H9 (cell line): ENCODE results near the gene SLC25A40. TPM values are rescaled to one million over a fixed set of nuclear protein-coding genes. Genes with fewer than 3 reads are reported as not detected.

Source experiments
- DNase-seq: peaks from one replicate; pipeline ENCODE4 v3.0.0-alpha.2; 2017
- H2AFZ ChIP-seq: one replicate; pipeline ENCODE4 v1.6.1; 2013; ENCODE audit warnings: mild to moderate bottlenecking, low read length, control low read depth, moderate library complexity
- H2AK5ac ChIP-seq: 2 replicates; pipeline ENCODE4 v1.6.1; 2013; ENCODE audit warnings: low read length, control low read depth, mixed read lengths; ENCODE audit not compliant: insufficient read length
- H2BK120ac ChIP-seq: one replicate; pipeline ENCODE4 v1.6.1; 2013; ENCODE audit warnings: low read depth, mild to moderate bottlenecking, low read length, control low read depth, inconsistent platforms; ENCODE audit not compliant: poor library complexity, severe bottlenecking
- H2BK12ac ChIP-seq: 2 replicates; pipeline ENCODE4 v1.6.1; 2013; ENCODE audit warnings: low read length, control low read depth, mixed read lengths, low read depth; ENCODE audit not compliant: insufficient read length
- H2BK15ac ChIP-seq: 2 replicates; pipeline ENCODE4 v1.6.1; 2013; ENCODE audit warnings: low read depth, low read length, control low read depth
- H2BK20ac ChIP-seq: one replicate; pipeline ENCODE4 v1.6.1; 2013; ENCODE audit warnings: low read depth, mild to moderate bottlenecking, low read length, control low read depth, inconsistent platforms; ENCODE audit not compliant: poor library complexity, severe bottlenecking
- H2BK5ac ChIP-seq: 2 replicates; pipeline ENCODE4 v1.6.1; 2013; ENCODE audit warnings: low read length, control low read depth, mixed read lengths; ENCODE audit not compliant: insufficient read length
- H3K14ac ChIP-seq: 2 replicates; pipeline ENCODE4 v1.6.1; 2013; ENCODE audit warnings: low read length, control low read depth; ENCODE audit not compliant: insufficient read depth
- H3K18ac ChIP-seq: 2 replicates; pipeline ENCODE4 v1.6.1; 2013; ENCODE audit warnings: low read depth, mild to moderate bottlenecking, mixed read lengths, low read length, control low read depth; ENCODE audit not compliant: insufficient read length
- H3K23ac ChIP-seq: 2 replicates; pipeline ENCODE4 v1.6.1; 2013; ENCODE audit warnings: low read length, control low read depth, mixed read lengths, low read depth; ENCODE audit not compliant: insufficient read length
- H3K23me2 ChIP-seq: 2 replicates; pipeline ENCODE4 v1.6.1; 2013; ENCODE audit warnings: low read depth, mild to moderate bottlenecking, mixed read lengths, low read length, control low read depth; ENCODE audit not compliant: insufficient read length, poor library complexity, severe bottlenecking
- H3K27ac ChIP-seq: 2 replicates; pipeline ENCODE4 v1.5.1; 2013; ENCODE audit warnings: low read length, control low read depth, mixed read lengths, low read depth; ENCODE audit not compliant: insufficient read length
- H3K27me3 ChIP-seq: 2 replicates; pipeline ENCODE4 v1.6.1; 2013; ENCODE audit warnings: low read length, control low read depth, inconsistent platforms; ENCODE audit not compliant: insufficient read depth
- H3K4ac ChIP-seq: 2 replicates; pipeline ENCODE4 v1.6.1; 2013; ENCODE audit warnings: low read depth, mild to moderate bottlenecking, control low read depth, inconsistent platforms, low read length, moderate library complexity
- H3K4me1 ChIP-seq: 2 replicates; pipeline ENCODE4 v1.6.1; 2013; ENCODE audit warnings: low read length, control low read depth, inconsistent platforms; ENCODE audit not compliant: insufficient read depth
- H3K4me2 ChIP-seq: 2 replicates; pipeline ENCODE4 v1.6.1; 2013; ENCODE audit warnings: low read length, control low read depth, mixed read lengths; ENCODE audit not compliant: insufficient read length, insufficient read depth
- H3K56ac ChIP-seq: 2 replicates; pipeline ENCODE4 v1.6.1; 2013; ENCODE audit warnings: low read depth, mild to moderate bottlenecking, mixed read lengths, low read length, control low read depth; ENCODE audit not compliant: insufficient read length
- H3K79me1 ChIP-seq: 2 replicates; pipeline ENCODE4 v1.6.1; 2013; ENCODE audit warnings: low read depth, mild to moderate bottlenecking, moderate library complexity, low read length, control low read depth, inconsistent platforms; ENCODE audit not compliant: insufficient read depth, poor library complexity, severe bottlenecking
- H3K79me2 ChIP-seq: 2 replicates; pipeline ENCODE4 v1.6.1; 2013; ENCODE audit warnings: low read length, control low read depth, inconsistent platforms; ENCODE audit not compliant: insufficient read depth
- H3K9ac ChIP-seq: 2 replicates; pipeline ENCODE4 v1.6.1; 2013; ENCODE audit warnings: low read length, control low read depth, mixed read lengths; ENCODE audit not compliant: insufficient read length; ENCODE audit errors: extremely low read depth
- H3K9me3 ChIP-seq: one replicate; pipeline ENCODE4 v1.6.1; 2013; ENCODE audit warnings: low read depth, low read length, inconsistent platforms; ENCODE audit not compliant: control insufficient read depth
- H3T11ph ChIP-seq: one replicate; pipeline ENCODE4 v1.6.1; 2013; ENCODE audit warnings: mild to moderate bottlenecking, low read length, control low read depth, inconsistent platforms
- H4K20me1 ChIP-seq: one replicate; pipeline ENCODE4 v1.6.1; 2013; ENCODE audit not compliant: control insufficient read depth, insufficient read length, insufficient read depth
- H4K5ac ChIP-seq: 2 replicates; pipeline ENCODE4 v1.6.1; 2013; ENCODE audit warnings: low read depth, mild to moderate bottlenecking, mixed read lengths, low read length, control low read depth; ENCODE audit not compliant: insufficient read length
- H4K8ac ChIP-seq: replicated peaks from 2 replicates; pipeline ENCODE4 v1.6.1; 2013; ENCODE audit warnings: low read length, control low read depth, mixed read lengths, low read depth; ENCODE audit not compliant: insufficient read length
- H4K91ac ChIP-seq: 2 replicates; pipeline ENCODE4 v1.6.1; 2013; ENCODE audit warnings: low read depth, mild to moderate bottlenecking, moderate library complexity, mixed read lengths, low read length, control low read depth; ENCODE audit not compliant: insufficient read length
- H3K27ac Mint-ChIP-seq, 3 experiments: 2 replicates in 2 of 3; 3 replicates in 1 of 3; pipeline ENCODE4 v1.8.0; 2020 to 2021; ENCODE audit warnings: mixed read lengths in 3 of 3, mild to moderate bottlenecking in 1 of 3, moderate library complexity in 1 of 3
- H3K27me3 Mint-ChIP-seq: 2 replicates; pipeline ENCODE4 v1.8.0; 2021; ENCODE audit warnings: low read depth, mild to moderate bottlenecking, moderate library complexity, mixed read lengths
- H3K36me3 Mint-ChIP-seq, 3 experiments: 2 replicates in 2 of 3; 3 replicates in 1 of 3; pipeline ENCODE4 v1.8.0; 2020 to 2021; ENCODE audit warnings: low read depth in 3 of 3, mixed read lengths in 3 of 3; ENCODE audit not compliant: insufficient read depth in 1 of 3
- H3K4me1 Mint-ChIP-seq, 2 experiments: 2 replicates each; pipeline ENCODE4 v1.8.0; 2020; ENCODE audit warnings: mixed read lengths in 2 of 2
- H3K4me3 Mint-ChIP-seq, 2 experiments: 2 replicates in 1 of 2; 3 replicates in 1 of 2; pipeline ENCODE4 v1.8.0; 2020 to 2021; ENCODE audit warnings: mild to moderate bottlenecking in 2 of 2, mixed read lengths in 2 of 2, moderate library complexity in 1 of 2
- H3K9me3 Mint-ChIP-seq, 2 experiments: 2 replicates in 1 of 2; 3 replicates in 1 of 2; pipeline ENCODE4 v1.8.0; 2020; ENCODE audit warnings: mild to moderate bottlenecking in 2 of 2, mixed read lengths in 2 of 2, moderate library complexity in 1 of 2
- WGBS: extraction: QIAGEN DNeasy Blood & Tissue Kit; methylation state at CpG from one replicate; pipeline ENCODE4 v1.1.7; 2013; ENCODE audit warnings: missing lambda C conversion rate, low lambda C conversion rate, mixed read lengths; ENCODE audit not compliant: insufficient read length; ENCODE audit errors: extremely low coverage; 5-methylcytosine and 5-hydroxymethylcytosine counted together
- total RNA-seq: library from RNA; stranded (reverse); gene quantifications from 2 replicates; pipeline ENCODE4 v1.2.1, GENCODE V29; 2021
- TF ChIP-seq, protein P1 (sequence below): fragments of 200-600 bp; sonication (generic); conservative IDR thresholded peaks from 3 replicates; pipeline ENCODE4 v1.8.0; 2021; ENCODE audit warnings: antibody characterized with exemption, mild to moderate bottlenecking

Gene SLC25A40
- total RNA-seq, 1 experiment from 2014 or later, result 10.4 TPM

DNA sequence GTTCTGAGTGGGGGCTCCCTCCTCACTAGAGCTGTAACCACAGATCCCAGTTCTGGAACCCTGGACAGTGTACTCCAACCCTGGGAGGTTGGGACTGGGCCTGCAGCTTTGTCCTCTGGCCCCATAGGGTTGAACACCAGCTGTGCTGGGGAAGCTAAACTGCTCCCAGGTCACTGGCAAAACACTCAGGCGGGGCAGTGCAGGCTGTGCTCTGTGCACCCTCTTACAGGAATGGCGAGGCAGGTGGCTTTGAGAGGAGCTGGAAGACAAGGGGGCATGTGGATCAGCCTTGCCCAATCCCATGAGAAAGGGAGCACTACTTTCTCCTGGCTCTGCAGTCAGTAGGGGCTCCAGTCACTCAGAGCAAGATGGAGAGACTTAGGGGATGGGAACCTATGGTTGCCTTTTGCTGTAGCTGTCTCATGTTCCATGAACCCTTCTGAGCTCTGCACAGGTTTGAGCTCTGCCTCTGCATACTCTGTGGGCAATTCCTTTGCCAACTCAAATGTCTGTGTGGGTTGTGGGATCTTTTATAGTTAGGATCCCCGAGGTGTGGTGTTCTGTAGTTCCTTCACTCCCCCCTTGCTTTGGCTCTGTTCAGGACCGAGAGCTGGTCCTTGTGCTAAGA is 90.7 kb downstream of the SLC25A40 start:
- Histone ChIP-seq H2AFZ (no peak overlapping the region), H4K5ac (no peak overlapping the region), H3K56ac (no peak overlapping the region), H3K27ac (no peak overlapping the region), H3K4me2 (no peak overlapping the region), H2BK120ac (no peak overlapping the region), H2BK12ac (no peak overlapping the region), H2BK20ac (no peak overlapping the region), H2BK5ac (no peak overlapping the region), H3K18ac (no peak overlapping the region), H3K4ac (no peak overlapping the region), H3K9me3 (no peaks in the 10 kb centered on the region), H3K79me1 (no peaks in the 10 kb centered on the region), H3K79me2 (no peaks in the 10 kb centered on the region), H3K14ac (no peak overlapping the region), H3T11ph (no peak overlapping the region), H3K4me1 (no peaks in the 10 kb centered on the region), H4K20me1 (no peaks in the 10 kb centered on the region), H2BK15ac (no peak overlapping the region), H2AK5ac (no peak overlapping the region), H3K9ac (no peak overlapping the region), H3K23ac (no peak overlapping the region), H3K23me2 (no peaks in the 10 kb centered on the region), H4K91ac (no peak overlapping the region), H4K8ac (no peak overlapping the region), H3K27me3 (no peaks in the 10 kb centered on the region)
- Mint-ChIP-seq H3K27ac (no peak overlapping the region), H3K9me3 (no peaks in the 10 kb centered on the region), H3K27me3 (peaks cover 1% of the 10 kb centered on the region; the same call in 1 of the 2 replicates), H3K4me1 (no peaks in the 10 kb centered on the region), H3K36me3 (no peaks in the 10 kb centered on the region), H3K4me3 (no peak overlapping the region)
- no CpG with 5 or more reads among the region's 4 CpGs for WGBS
- no peak for DNase-seq
- TF ChIP-seq, protein P1, sequence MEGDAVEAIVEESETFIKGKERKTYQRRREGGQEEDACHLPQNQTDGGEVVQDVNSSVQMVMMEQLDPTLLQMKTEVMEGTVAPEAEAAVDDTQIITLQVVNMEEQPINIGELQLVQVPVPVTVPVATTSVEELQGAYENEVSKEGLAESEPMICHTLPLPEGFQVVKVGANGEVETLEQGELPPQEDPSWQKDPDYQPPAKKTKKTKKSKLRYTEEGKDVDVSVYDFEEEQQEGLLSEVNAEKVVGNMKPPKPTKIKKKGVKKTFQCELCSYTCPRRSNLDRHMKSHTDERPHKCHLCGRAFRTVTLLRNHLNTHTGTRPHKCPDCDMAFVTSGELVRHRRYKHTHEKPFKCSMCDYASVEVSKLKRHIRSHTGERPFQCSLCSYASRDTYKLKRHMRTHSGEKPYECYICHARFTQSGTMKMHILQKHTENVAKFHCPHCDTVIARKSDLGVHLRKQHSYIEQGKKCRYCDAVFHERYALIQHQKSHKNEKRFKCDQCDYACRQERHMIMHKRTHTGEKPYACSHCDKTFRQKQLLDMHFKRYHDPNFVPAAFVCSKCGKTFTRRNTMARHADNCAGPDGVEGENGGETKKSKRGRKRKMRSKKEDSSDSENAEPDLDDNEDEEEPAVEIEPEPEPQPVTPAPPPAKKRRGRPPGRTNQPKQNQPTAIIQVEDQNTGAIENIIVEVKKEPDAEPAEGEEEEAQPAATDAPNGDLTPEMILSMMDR, result no peak
